Tibial nerve (tissue), 4 donors: ENCODE results near the gene EIF1AX. TPM values are rescaled to one million over a fixed set of nuclear protein-coding genes. Genes with fewer than 3 reads are reported as not detected.

Experiments
- DNase-seq, 2 donors: peaks; one replicate each; pipeline ENCODE4 v3.0.0-alpha.2; 2019; ENCODE audit warnings: low spot score in 2 of 2
- H3K27ac ChIP-seq, 4 donors: fragments of 200-600 bp; sonication (generic) in 3 of 4; one replicate each; pipeline ENCODE4 v1.5.1; 2017 to 2019; ENCODE audit warnings: mild to moderate bottlenecking in 1 of 4
- H3K27me3 ChIP-seq, 2 donors: fragments of 200-600 bp; sonication (generic) in 1 of 2; one replicate each; pipeline versions ENCODE4 v1.5.1 to v1.6.0; 2017 to 2019
- H3K36me3 ChIP-seq, 3 donors: fragments of 200-600 bp; sonication (generic); one replicate each; pipeline ENCODE4 v1.5.1; 2018 to 2019
- H3K4me1 ChIP-seq, 4 donors: fragments of 200-600 bp; sonication (generic) in 3 of 4; one replicate each; pipeline ENCODE4 v1.5.1; 2017 to 2019
- H3K4me3 ChIP-seq, 4 donors: fragments of 200-600 bp; sonication (generic) in 3 of 4; one replicate each; pipeline ENCODE4 v1.5.1; 2017 to 2019; ENCODE audit warnings: mild to moderate bottlenecking in 1 of 4, moderate library complexity in 1 of 4
- H3K9me3 ChIP-seq, 4 donors: fragments of 200-600 bp; sonication (generic) in 3 of 4; one replicate each; pipeline ENCODE4 v1.5.1; 2017 to 2019
- CTCF ChIP-seq, 5 experiments: fragments of 200-600 bp in 3 of 5; fragments of 450-650 bp in 2 of 5; sonication (generic) in 3 of 5; IDR thresholded peaks; one replicate each; pipeline ENCODE4 v1.5.1; 2016 to 2019; ENCODE audit warnings: antibody characterized with exemption in 5 of 5, mild to moderate bottlenecking in 3 of 5, moderate library complexity in 2 of 5
- EP300 ChIP-seq, 2 donors: sonication (generic); formaldehyde crosslinking; IDR thresholded peaks; one replicate each; pipeline ENCODE4 v1.6.1; 2017; ENCODE audit warnings: antibody characterized with exemption in 2 of 2, mild to moderate bottlenecking in 1 of 2
- POLR2A ChIP-seq, 2 donors: fragments of 450-650 bp; IDR thresholded peaks; one replicate each; pipeline ENCODE4 v1.6.1; 2017; ENCODE audit warnings: antibody characterized with exemption in 2 of 2, mild to moderate bottlenecking in 2 of 2, moderate library complexity in 2 of 2
- WGBS, 2 donors: methylation state at CpG; one replicate each; pipeline ENCODE4 v1.1.5; 2018; 5-methylcytosine and 5-hydroxymethylcytosine counted together
- total RNA-seq, 4 donors: library from RNA; depleted of rRNA; stranded (reverse); fragments of >200 nt; gene quantifications; one replicate each; pipeline ENCODE4 v1.1.0, GENCODE V29; 2016

Gene EIF1AX
- 10 to 100 TPM; 26.3 to 74.1 (median 53.8) TPM for total RNA-seq

GRCh38 chrX:20141281-20142220, at the start of gene EIF1AX:
Gene EIF1AX, minus strand, starts transcription at chrX:20141838. Its CDS starts 198 bp downstream, at chrX:20141640.
- DNase-seq: peak; percentile 93
- H3K27me3 ChIP-seq: no peaks in the 10 kb centered on the region
- peaks cover 0 to 15% (median 6%) of the 10 kb centered on the region in 4 donors for H3K4me1 ChIP-seq
- H3K4me3 ChIP-seq: peak within 1 kb of the TSS; percentile 65 to 81 (median 72)
- peaks cover 0 to 8% (median 0%) of the 10 kb centered on the region in 3 donors for H3K36me3 ChIP-seq
- H3K9me3 ChIP-seq: no peaks in the 10 kb centered on the region
- TF ChIP-seq CTCF (IDR thresholded peaks at IDR 0.05): peak in 1 of 5 experiments; percentile 31
- TF ChIP-seq EP300 (IDR thresholded peaks at IDR 0.05): peak; percentile 88 to 93
- peak; percentile 84 to 95 for TF ChIP-seq POLR2A (IDR thresholded peaks at IDR 0.05)
- H3K27ac ChIP-seq: peak within 1 kb of the TSS; percentile 84 to 93 (median 90)
- WGBS, 2 donors: 0 to 1% methylated on average over 28 to 76 of the region's 82 CpGs

- no peak overlapping the region for H3K4me3 ChIP-seq
- no peak for DNase-seq
- TF ChIP-seq EP300 (IDR thresholded peaks at IDR 0.05) (no peak), CTCF (IDR thresholded peaks at IDR 0.05) (no peak), POLR2A (IDR thresholded peaks at IDR 0.05) (no peak)
- H3K36me3 ChIP-seq: peaks cover 0 to 22% (median 0%) of the 10 kb centered on the region in 3 donors
- no peaks in the 10 kb centered on the region for H3K4me1 ChIP-seq
- H3K27me3 ChIP-seq: peaks cover 0 to 11% of the 10 kb centered on the region in 2 donors
- no peak overlapping the region for H3K27ac ChIP-seq
- H3K9me3 ChIP-seq: no peaks in the 10 kb centered on the region
Observed at GRCh38 chrX:20189171-20189570, 47.5 kb upstream of the EIF1AX start.

- Histone ChIP-seq H3K9me3 (no peaks in the 10 kb centered on the region), H3K27ac (no peak overlapping the region), H3K36me3 (peaks cover 0 to 21% (median 0%) of the 10 kb centered on the region in 3 donors), H3K27me3 (peaks cover 0 to 3% of the 10 kb centered on the region in 2 donors), H3K4me1 (no peaks in the 10 kb centered on the region), H3K4me3 (no peak overlapping the region)
- 66 to 83% methylated on average over 3 of the region's 3 CpGs for whole genome bisulfite sequencing, 2 donors
- no peak for TF ChIP-seq EP300 (IDR thresholded peaks at IDR 0.05)
- no peak for TF ChIP-seq POLR2A (IDR thresholded peaks at IDR 0.05)
- no peak for TF ChIP-seq CTCF (IDR thresholded peaks at IDR 0.05)
- no peak for DNase-seq
Observed at GRCh38 chrX:20181598-20182329, 40.1 kb upstream of the EIF1AX start.

GRCh38 chrX:20177093-20177492, 35.5 kb upstream of the EIF1AX start:
- TF ChIP-seq CTCF (IDR thresholded peaks at IDR 0.05) (no peak), EP300 (IDR thresholded peaks at IDR 0.05) (no peak), POLR2A (IDR thresholded peaks at IDR 0.05) (no peak)
- Histone ChIP-seq H3K4me3 (no peak overlapping the region), H3K27ac (no peak overlapping the region), H3K36me3 (peaks cover 0 to 40% (median 0%) of the 10 kb centered on the region in 3 donors), H3K9me3 (no peaks in the 10 kb centered on the region), H3K27me3 (no peaks in the 10 kb centered on the region), H3K4me1 (no peaks in the 10 kb centered on the region)
- no peak for DNase-seq
